Activated naive CD4-positive, alpha-beta T cell treated with anti-CD3 and anti-CD28 coated beads, Interleukin-2, amount 10 ng/mL, durations not matched to agents 7 days and 5 days (primary cell): ENCODE results near the gene PFKFB3.
"Not testable (repeated sequence)": the region's sequence is repeated elsewhere in the genome, so short reads cannot be mapped to it uniquely, and the experiment has no call there.

Experiments
- CTCF ChIA-PET: fragments of 350-600 bp; sonication (Branson Sonifier 250); formaldehyde crosslinking; loops from one replicate; lab custom pipeline; 2021; ENCODE audit warnings: antibody characterized with exemption; lab: Charles Lee
- DNase-seq: peaks from one replicate; pipeline ENCODE4 v3.0.0-alpha.2; 2020
- H3K27ac Mint-ChIP-seq: one replicate; pipeline ENCODE4 v1.8.0; 2021; ENCODE audit warnings: mild to moderate bottlenecking, moderate library complexity, mixed read lengths
- H3K27me3 Mint-ChIP-seq: one replicate; pipeline ENCODE4 v1.8.0; 2021; ENCODE audit warnings: mild to moderate bottlenecking, mixed read lengths
- H3K36me3 Mint-ChIP-seq: one replicate; pipeline ENCODE4 v1.8.0; 2021; ENCODE audit warnings: mixed read lengths
- H3K4me1 Mint-ChIP-seq: one replicate; pipeline ENCODE4 v1.8.0; 2021; ENCODE audit warnings: mixed read lengths
- H3K4me3 Mint-ChIP-seq: one replicate; pipeline ENCODE4 v1.8.0; 2021; ENCODE audit warnings: mild to moderate bottlenecking, moderate library complexity, mixed read lengths
- H3K9me3 Mint-ChIP-seq: one replicate; pipeline ENCODE4 v1.8.0; 2021; ENCODE audit warnings: mixed read lengths

PFKFB3 gene

GRCh38 chr10:6185039-6185716 lies 17.6 kb upstream of the PFKFB3 start:
- CTCF ChIA-PET: interaction anchor here (1.0 kb wide), 1 partner anchor 12 kb away, joined by 4 read pairs; no protein-coding TSS in a partner anchor
- Mint-ChIP-seq H3K9me3 (no peaks in the 10 kb centered on the region), H3K27me3 (no peaks in the 10 kb centered on the region), H3K27ac (no peak overlapping the region), H3K36me3 (peaks cover under 1% of the 10 kb centered on the region), H3K4me1 (peaks cover 37% of the 10 kb centered on the region), H3K4me3 (no peak overlapping the region)
- DNase-seq: no peak

DNA sequence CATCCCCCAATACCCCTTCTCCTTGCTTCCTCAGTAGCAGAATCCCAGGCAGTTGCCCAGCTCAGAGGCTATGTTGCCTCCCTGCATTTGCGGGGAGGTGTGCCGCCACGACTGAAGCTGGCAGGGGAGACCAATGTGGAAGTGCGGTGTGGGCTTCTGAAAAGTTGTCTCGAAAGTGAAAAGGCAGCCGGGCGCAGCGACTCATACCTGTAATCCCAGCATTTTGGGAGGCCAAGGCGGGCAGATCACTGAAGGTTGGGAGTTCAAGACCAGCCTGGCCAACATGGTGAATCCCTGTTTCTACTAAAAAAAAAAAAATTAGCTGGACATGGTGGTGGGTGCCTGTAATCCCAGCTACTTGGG lies 15.9 kb upstream of the PFKFB3 start:
- H3K36me3 Mint-ChIP-seq: peaks cover 5% of the 10 kb centered on the region
- H3K27ac Mint-ChIP-seq: no peak overlapping the region

DNA sequence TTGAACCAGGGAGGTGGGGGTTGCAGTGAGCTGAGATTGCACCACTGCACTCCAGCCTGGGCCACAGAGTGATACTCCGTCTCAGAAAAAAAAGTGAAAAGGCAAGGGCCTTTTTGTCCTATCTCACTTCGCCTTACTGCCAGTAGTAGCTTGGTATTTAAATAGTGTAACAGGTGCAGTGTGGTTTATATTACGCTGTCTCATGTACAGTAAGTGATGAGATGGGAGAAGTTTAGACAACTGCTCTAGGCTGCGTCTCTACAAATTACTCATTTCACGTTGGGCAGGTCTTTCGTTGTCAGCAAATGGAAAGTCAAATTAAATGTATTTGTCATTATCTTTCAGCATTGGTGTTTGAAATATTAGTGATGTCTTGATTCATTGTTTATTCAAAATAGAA lies 15.5 kb upstream of the PFKFB3 start:
- no peaks in the 10 kb centered on the region for H3K27me3 Mint-ChIP-seq
- CTCF ChIA-PET: interaction anchor here (0.7 to 1.4 kb wide), 3 partner anchors 9 to 20 kb away, joined by 3 to 6 read pairs (median 3); no protein-coding TSS in a partner anchor
- H3K9me3 Mint-ChIP-seq: no peaks in the 10 kb centered on the region
- peaks cover 45% of the 10 kb centered on the region for H3K4me1 Mint-ChIP-seq
- no peak overlapping the region for H3K27ac Mint-ChIP-seq
- peaks cover 5% of the 10 kb centered on the region for H3K36me3 Mint-ChIP-seq
- no peak for DNase-seq
- H3K4me3 Mint-ChIP-seq: no peak overlapping the region

More for the DNA sequence above, 15.9 kb upstream of the PFKFB3 start:
- CTCF ChIA-PET: interaction anchor here (0.7 to 1.4 kb wide), 3 partner anchors 9 to 21 kb away, joined by 3 to 6 read pairs (median 3); no protein-coding TSS in a partner anchor
- Mint-ChIP-seq H3K27me3 (no peaks in the 10 kb centered on the region), H3K4me1 (peaks cover 45% of the 10 kb centered on the region), H3K4me3 (no peak overlapping the region), H3K9me3 (no peaks in the 10 kb centered on the region)
- no peak for DNase-seq

GRCh38 chr10:6190033-6190432 lies 12.7 kb upstream of the PFKFB3 start:
- peaks cover 38% of the 10 kb centered on the region for H3K4me1 Mint-ChIP-seq
- DNase-seq, H3K27me3 Mint-ChIP-seq, H3K9me3 Mint-ChIP-seq, H3K4me3 Mint-ChIP-seq, H3K27ac Mint-ChIP-seq, CTCF ChIA-PET: not testable (repeated sequence)
- H3K36me3 Mint-ChIP-seq: peaks cover 11% of the 10 kb centered on the region

GRCh38 chr10:6191147-6191546 lies 11.6 kb upstream of the PFKFB3 start:
- DNase-seq: no peak
- peaks cover 19% of the 10 kb centered on the region for H3K36me3 Mint-ChIP-seq
- CTCF ChIA-PET: no interaction called here
- H3K27ac Mint-ChIP-seq: no peak overlapping the region
- no peak overlapping the region for H3K4me3 Mint-ChIP-seq
- peaks cover 37% of the 10 kb centered on the region for H3K4me1 Mint-ChIP-seq
- H3K9me3 Mint-ChIP-seq: no peaks in the 10 kb centered on the region
- H3K27me3 Mint-ChIP-seq: no peaks in the 10 kb centered on the region

GRCh38 chr10:6191569-6191968 lies 11.2 kb upstream of the PFKFB3 start:
- Mint-ChIP-seq H3K9me3 (no peaks in the 10 kb centered on the region), H3K27me3 (no peaks in the 10 kb centered on the region), H3K36me3 (peaks cover 19% of the 10 kb centered on the region), H3K4me3 (no peak overlapping the region), H3K4me1 (peaks cover 34% of the 10 kb centered on the region), H3K27ac (no peak overlapping the region)
- no peak for DNase-seq
- CTCF ChIA-PET: no interaction called here

DNA sequence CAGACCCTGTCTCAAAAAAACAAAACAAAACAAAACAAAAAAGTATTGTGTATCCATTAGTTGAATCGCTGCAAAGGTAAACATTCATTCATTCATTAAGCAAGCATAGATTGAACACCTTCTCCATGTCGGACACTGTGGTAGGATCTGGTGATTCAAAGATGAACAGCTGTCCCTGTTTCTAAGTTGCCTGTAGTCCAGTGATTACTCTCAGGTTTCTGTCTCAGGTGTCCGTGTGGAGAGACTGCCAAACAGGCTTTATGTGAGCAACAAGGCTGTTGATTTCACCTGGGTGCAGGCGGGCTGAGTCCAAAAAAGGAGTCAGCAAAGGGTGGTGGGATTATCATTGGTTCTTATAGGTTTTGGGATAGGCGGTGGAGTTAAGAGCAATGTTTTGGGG lies 9.4 kb upstream of the PFKFB3 start:
- not testable (repeated sequence) for H3K27ac Mint-ChIP-seq, H3K27me3 Mint-ChIP-seq, DNase-seq, H3K9me3 Mint-ChIP-seq, H3K4me3 Mint-ChIP-seq
- peaks cover 24% of the 10 kb centered on the region for H3K4me1 Mint-ChIP-seq
- peaks cover 19% of the 10 kb centered on the region for H3K36me3 Mint-ChIP-seq
- CTCF ChIA-PET: interaction anchor here (1.1 kb wide), 1 partner anchor 212 kb away, joined by 3 read pairs; no protein-coding TSS in a partner anchor

DNA sequence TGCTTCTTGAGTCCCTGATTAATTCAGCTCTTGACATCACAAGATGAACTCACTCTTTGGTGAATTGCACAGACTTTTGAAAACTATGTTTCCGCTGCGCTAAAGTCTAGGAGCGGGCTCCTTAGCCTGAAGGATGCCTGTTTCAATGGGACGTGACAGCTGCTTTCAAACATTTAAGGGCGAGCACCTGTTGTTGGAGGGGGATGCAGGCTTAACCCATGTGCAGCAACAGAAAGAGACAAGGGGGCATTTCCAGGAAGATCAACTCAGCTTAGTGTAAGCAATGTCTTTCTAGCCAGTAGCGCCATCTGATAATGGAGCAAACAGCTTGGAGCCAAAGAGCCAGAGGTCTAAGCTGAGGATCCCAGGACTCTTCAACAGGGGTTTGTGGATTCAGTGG lies 8.4 kb upstream of the PFKFB3 start:
- Mint-ChIP-seq H3K27me3 (no peaks in the 10 kb centered on the region), H3K27ac (no peak overlapping the region)
- CTCF ChIA-PET: interaction anchor here (0.7 to 1.6 kb wide), 3 partner anchors 8 to 211 kb away, joined by 3 to 10 read pairs (median 4); partner anchors contain the start of gene PFKFB3

DNA sequence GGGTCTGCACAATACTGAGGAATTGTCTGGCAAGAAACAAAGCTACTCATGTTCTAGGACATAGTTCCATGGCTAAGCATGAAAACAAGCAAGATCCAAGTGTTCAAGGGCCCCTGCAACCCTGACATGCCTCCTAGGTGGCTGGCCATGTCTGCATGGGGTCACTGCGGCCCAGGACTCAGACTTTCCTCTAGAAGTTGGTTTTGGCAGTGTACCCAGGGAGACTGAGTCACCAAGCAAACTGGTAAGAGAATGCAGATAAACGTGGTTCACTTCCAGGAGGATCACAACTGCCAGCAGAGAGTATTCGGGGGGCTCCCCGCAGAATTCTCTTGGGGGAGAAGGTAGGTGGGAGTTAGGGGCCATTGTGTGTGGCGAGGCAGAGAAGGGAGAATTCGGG lies 7.4 kb upstream of the PFKFB3 start:
- Mint-ChIP-seq H3K4me1 (peaks cover 31% of the 10 kb centered on the region), H3K9me3 (no peaks in the 10 kb centered on the region), H3K27me3 (peaks cover 3% of the 10 kb centered on the region), H3K4me3 (no peak overlapping the region), H3K27ac (peak overlapping the region; percentile 26), H3K36me3 (peaks cover 25% of the 10 kb centered on the region)
- no peak for DNase-seq
- CTCF ChIA-PET: interaction anchor here (1.6 to 2.7 kb wide), 2 partner anchors 207 kb away, joined by 10 read pairs; no protein-coding TSS in a partner anchor

More for the DNA sequence above, 8.4 kb upstream of the PFKFB3 start:
- no peak for DNase-seq
- H3K9me3 Mint-ChIP-seq: no peaks in the 10 kb centered on the region
- no peak overlapping the region for H3K4me3 Mint-ChIP-seq
- H3K4me1 Mint-ChIP-seq: peaks cover 26% of the 10 kb centered on the region
- peaks cover 23% of the 10 kb centered on the region for H3K36me3 Mint-ChIP-seq

DNA sequence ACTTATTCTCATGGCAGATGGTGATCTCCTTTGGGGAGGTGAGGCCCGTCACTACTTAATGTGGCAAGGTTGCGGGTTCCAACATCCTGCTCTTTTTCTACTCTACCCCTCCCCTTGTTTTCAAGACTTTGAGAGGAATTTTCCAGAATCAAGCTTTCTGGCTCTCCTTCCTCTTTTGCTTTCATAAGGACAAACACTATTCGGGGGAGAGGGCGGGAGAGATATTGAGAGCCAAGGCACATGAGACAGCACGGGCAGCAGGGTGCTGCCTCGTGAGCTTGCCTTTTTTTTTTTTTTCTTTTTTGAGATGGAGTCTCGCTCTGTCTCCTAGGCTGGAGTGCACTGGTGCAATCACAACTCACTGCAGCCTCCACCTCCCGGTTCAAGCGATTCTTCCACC lies 6.9 kb upstream of the PFKFB3 start:
- Mint-ChIP-seq H3K36me3 (peaks cover 22% of the 10 kb centered on the region), H3K27ac (peak overlapping the region; percentile 26), H3K9me3 (no peaks in the 10 kb centered on the region), H3K27me3 (peaks cover 3% of the 10 kb centered on the region), H3K4me1 (peaks cover 29% of the 10 kb centered on the region), H3K4me3 (no peak overlapping the region)
- CTCF ChIA-PET: interaction anchor here (0.7 to 2.7 kb wide), 2 partner anchors 9 to 206 kb away, joined by 3 to 10 read pairs; no protein-coding TSS in a partner anchor
- DNase-seq: no peak

GRCh38 chr10:6196524-6196923 lies 6.2 kb upstream of the PFKFB3 start:
- Mint-ChIP-seq H3K4me1 (peaks cover 28% of the 10 kb centered on the region), H3K36me3 (peaks cover 22% of the 10 kb centered on the region)
- H3K27ac Mint-ChIP-seq, DNase-seq, H3K27me3 Mint-ChIP-seq, H3K4me3 Mint-ChIP-seq, H3K9me3 Mint-ChIP-seq: not testable (repeated sequence)
- CTCF ChIA-PET: interaction anchor here (0.7 to 2.7 kb wide), 2 partner anchors 9 to 206 kb away, joined by 3 to 10 read pairs; no protein-coding TSS in a partner anchor

GRCh38 chr10:6197321-6197720 lies 5.4 kb upstream of the PFKFB3 start:
- H3K36me3 Mint-ChIP-seq: peaks cover 22% of the 10 kb centered on the region
- peaks cover 3% of the 10 kb centered on the region for H3K27me3 Mint-ChIP-seq
- CTCF ChIA-PET: interaction anchor here (1.0 to 2.7 kb wide), 2 partner anchors 24 to 205 kb away, joined by 5 to 10 read pairs; no protein-coding TSS in a partner anchor
- H3K27ac Mint-ChIP-seq: no peak overlapping the region
- DNase-seq: no peak
- no peaks in the 10 kb centered on the region for H3K9me3 Mint-ChIP-seq
- peaks cover 35% of the 10 kb centered on the region for H3K4me1 Mint-ChIP-seq
- no peak overlapping the region for H3K4me3 Mint-ChIP-seq

- peaks cover 3% of the 10 kb centered on the region for H3K27me3 Mint-ChIP-seq
- H3K4me1 Mint-ChIP-seq: peaks cover 35% of the 10 kb centered on the region
- H3K9me3 Mint-ChIP-seq: no peaks in the 10 kb centered on the region
- CTCF ChIA-PET: interaction anchor here (0.7 to 2.7 kb wide), 5 partner anchors 25 to 211 kb away, joined by 3 to 10 read pairs (median 5); no protein-coding TSS in a partner anchor
- DNase-seq: no peak
- no peak overlapping the region for H3K27ac Mint-ChIP-seq
- peaks cover 22% of the 10 kb centered on the region for H3K36me3 Mint-ChIP-seq
- no peak overlapping the region for H3K4me3 Mint-ChIP-seq
Observed at GRCh38 chr10:6198171-6198570, 4.6 kb upstream of the PFKFB3 start.

GRCh38 chr10:6199131-6199733 lies 3.5 kb upstream of the PFKFB3 start:
- no peak for DNase-seq
- Mint-ChIP-seq H3K36me3 (peaks cover 18% of the 10 kb centered on the region), H3K9me3 (no peaks in the 10 kb centered on the region), H3K4me3 (no peak overlapping the region), H3K27ac (peak overlapping the region; percentile 34), H3K27me3 (peaks cover 3% of the 10 kb centered on the region), H3K4me1 (peaks cover 37% of the 10 kb centered on the region)
- CTCF ChIA-PET: interaction anchor here (1.3 to 7.3 kb wide), 5 partner anchors 26 to 210 kb away, joined by 3 to 184 read pairs (median 20); no protein-coding TSS in a partner anchor
